GM10847 (cell line): ENCODE results near the gene ASCL5.

Source experiments
- POLR2A ChIP-seq: IDR thresholded peaks from 2 replicates; pipeline ENCODE4 v1.6.1; 2011; ENCODE audit not compliant: insufficient read length; ENCODE audit errors: extremely low read depth

Gene ASCL5

DNA sequence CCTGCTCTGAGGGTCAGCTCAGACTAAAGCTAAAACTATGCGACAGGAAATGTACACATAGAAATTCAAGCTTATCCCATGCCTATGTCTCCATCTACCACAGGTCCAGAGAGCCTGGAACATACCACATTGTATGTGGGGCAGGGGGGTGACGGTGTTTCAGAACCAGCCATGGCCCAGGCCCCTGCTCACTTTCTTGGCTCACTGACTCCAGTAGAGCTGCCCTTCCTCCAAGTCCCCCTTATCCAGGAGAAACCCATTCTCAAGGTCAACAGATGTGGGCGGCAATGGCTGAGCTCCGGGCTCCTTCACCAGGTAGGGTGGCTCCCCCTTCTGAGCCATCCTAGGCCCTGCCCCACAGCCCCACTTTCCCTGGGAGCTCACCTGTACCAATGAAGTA, 35.7 kb downstream of the ASCL5 start:
- no peak for TF ChIP-seq POLR2A

- TF ChIP-seq POLR2A: no peak
Measured at GRCh38 chr1:201090541-201090940, 36.4 kb downstream of the ASCL5 start.

- TF ChIP-seq POLR2A: no peak
Measured at GRCh38 chr1:201089596-201089995, 37.4 kb downstream of the ASCL5 start.

- TF ChIP-seq POLR2A: no peak
Measured at GRCh38 chr1:201088901-201089525, 38.0 kb downstream of the ASCL5 start.

GRCh38 chr1:201088395-201088794, 38.6 kb downstream of the ASCL5 start:
- TF ChIP-seq POLR2A: no peak

GRCh38 chr1:201085902-201086735, 40.9 kb downstream of the ASCL5 start:
- no peak for TF ChIP-seq POLR2A

- no peak for TF ChIP-seq POLR2A
Measured at GRCh38 chr1:201084295-201084694, 42.7 kb downstream of the ASCL5 start.

- no peak for TF ChIP-seq POLR2A
Measured at GRCh38 chr1:201083741-201084140, 43.2 kb downstream of the ASCL5 start.

GRCh38 chr1:201080135-201080534, 46.8 kb downstream of the ASCL5 start:
- no peak for TF ChIP-seq POLR2A

GRCh38 chr1:201077736-201078135, 49.2 kb downstream of the ASCL5 start:
- no peak for TF ChIP-seq POLR2A

GRCh38 chr1:201077116-201077515, 49.9 kb downstream of the ASCL5 start:
- TF ChIP-seq POLR2A: no peak

GRCh38 chr1:201076092-201076491, 50.9 kb downstream of the ASCL5 start:
- no peak for TF ChIP-seq POLR2A

DNA sequence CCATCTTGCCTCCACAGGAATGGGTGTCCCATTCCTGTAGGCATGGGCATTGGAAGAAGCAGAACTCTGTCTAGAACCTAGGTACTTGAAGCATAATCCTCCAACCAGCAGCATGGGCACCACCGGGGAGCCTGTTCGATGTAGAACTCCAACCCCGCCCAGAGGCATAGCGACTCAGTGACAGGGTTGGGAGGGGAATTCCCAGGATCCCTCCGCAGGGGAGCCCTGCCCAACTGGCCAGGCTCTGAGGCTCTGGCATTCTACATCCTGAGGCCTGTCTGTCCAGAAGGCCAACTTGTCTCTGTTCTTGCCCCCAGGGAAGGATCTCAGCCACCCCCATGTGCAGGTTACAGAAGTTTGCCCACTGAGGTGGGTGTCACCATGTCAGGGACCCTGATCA, 53.0 kb downstream of the ASCL5 start:
- TF ChIP-seq POLR2A: no peak

DNA sequence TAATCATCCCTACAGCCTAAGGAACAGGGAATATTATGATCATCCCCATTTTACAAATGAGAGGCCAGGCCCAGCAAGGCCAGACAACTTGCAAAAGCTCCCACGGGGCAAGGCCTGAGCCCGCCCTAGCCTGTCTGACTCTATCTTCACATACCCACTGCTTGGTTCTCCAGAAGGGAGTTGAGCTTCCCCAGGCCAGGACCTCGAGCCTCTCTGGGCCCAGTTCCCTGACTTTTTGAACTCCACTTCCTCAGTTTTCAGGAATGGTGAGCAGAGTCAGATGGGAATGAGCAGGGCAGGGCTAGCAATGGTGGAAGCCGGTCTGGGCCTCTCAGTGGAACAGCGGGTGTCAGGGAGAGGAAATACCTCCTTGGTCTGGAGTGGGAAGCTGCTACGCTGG, 54.1 kb downstream of the ASCL5 start:
- TF ChIP-seq POLR2A: no peak

DNA sequence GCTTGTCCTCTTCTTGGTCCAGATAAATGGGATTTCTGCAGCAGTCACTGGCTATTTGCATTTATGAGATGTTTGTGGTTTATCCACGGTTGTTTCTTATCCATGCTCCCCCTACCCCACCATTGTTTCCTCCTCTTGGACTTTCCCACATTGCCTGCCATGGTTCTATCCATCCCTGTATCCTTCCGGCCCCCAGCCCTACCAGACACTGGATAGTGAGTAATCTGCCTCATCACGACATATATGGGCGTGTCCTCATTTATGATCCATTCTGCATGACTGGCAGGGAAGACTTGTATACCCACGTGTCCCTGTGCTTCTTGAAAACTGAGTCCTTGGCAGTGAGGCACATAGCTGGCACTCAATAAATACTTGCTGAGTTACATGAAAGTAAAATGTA, 54.8 kb downstream of the ASCL5 start:
- TF ChIP-seq POLR2A: no peak

DNA sequence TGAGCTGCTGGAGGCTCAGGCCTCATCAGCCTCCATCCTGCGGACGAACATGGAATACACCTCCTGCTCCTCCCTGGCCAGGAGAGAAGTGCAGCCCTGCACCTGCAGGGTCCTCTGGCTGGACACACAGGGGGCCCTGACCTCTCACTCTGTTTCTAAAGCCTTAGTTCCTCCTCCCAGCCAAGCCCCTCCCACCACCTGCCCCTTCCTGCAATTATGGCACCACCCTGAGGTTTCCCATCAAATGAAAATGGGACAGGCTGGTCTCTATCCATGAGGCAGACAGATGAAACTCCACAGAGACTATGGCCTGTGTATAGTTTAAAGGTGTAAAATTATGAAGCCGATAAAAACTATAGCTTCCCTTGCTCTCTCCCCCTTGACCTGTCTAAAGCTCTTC, 57.3 kb downstream of the ASCL5 start:
- TF ChIP-seq POLR2A: no peak

- TF ChIP-seq POLR2A: no peak
Measured at GRCh38 chr1:201068976-201069375, 58.0 kb downstream of the ASCL5 start.
